ENCODE data around the gene RPS21.

RPS21 gene

GRCh38 chr20:62386383-62387218 is at the start of gene RPS21:
Gene RPS21, plus strand, starts transcription at chr20:62387103. Its CDS starts 236 bp downstream, at chr20:62387339.
- no peaks in the 10 kb centered on the region for H3K27me3 Mint-ChIP-seq

GRCh38 chr20:62337558-62338293 is 49.2 kb upstream of the RPS21 start:
- no peaks in the 10 kb centered on the region for H3K4me1 Mint-ChIP-seq (ENCODE audit: low read depth)
- H3K4me3 Mint-ChIP-seq = no peak overlapping the region
- H3K36me3 Mint-ChIP-seq = no peaks in the 10 kb centered on the region
- no peak overlapping the region for H3K27ac Mint-ChIP-seq
- H3K27me3 Mint-ChIP-seq = peaks cover 6% of the 10 kb centered on the region
- H3K9me3 Mint-ChIP-seq (ENCODE audit: low read depth) = no peaks in the 10 kb centered on the region

More at GRCh38 chr20:62386383-62387218, at the start of gene RPS21:
- peaks cover 39% of the 10 kb centered on the region for H3K4me1 Mint-ChIP-seq (ENCODE audit: low read depth)
- H3K36me3 Mint-ChIP-seq = peaks cover 14% of the 10 kb centered on the region
- peak within 1 kb of the TSS; percentile 96 for H3K4me3 Mint-ChIP-seq
- peaks cover 4% of the 10 kb centered on the region for H3K9me3 Mint-ChIP-seq (ENCODE audit: low read depth)
- peak within 1 kb of the TSS; percentile 93 for H3K27ac Mint-ChIP-seq

GRCh38 chr20:62338294-62338620 is 48.6 kb upstream of the RPS21 start:
- H3K4me3 Mint-ChIP-seq = no peak overlapping the region
- no peaks in the 10 kb centered on the region for H3K36me3 Mint-ChIP-seq
- no peak overlapping the region for H3K27ac Mint-ChIP-seq
- no peaks in the 10 kb centered on the region for H3K4me1 Mint-ChIP-seq (ENCODE audit: low read depth)
- H3K27me3 Mint-ChIP-seq = peaks cover 6% of the 10 kb centered on the region
- H3K9me3 Mint-ChIP-seq (ENCODE audit: low read depth) = no peaks in the 10 kb centered on the region

- H3K9me3 Mint-ChIP-seq (ENCODE audit: low read depth) = no peaks in the 10 kb centered on the region
- no peak overlapping the region for H3K27ac Mint-ChIP-seq
- no peak overlapping the region for H3K4me3 Mint-ChIP-seq
- no peaks in the 10 kb centered on the region for H3K4me1 Mint-ChIP-seq (ENCODE audit: low read depth)
- peaks cover 6% of the 10 kb centered on the region for H3K27me3 Mint-ChIP-seq
- H3K36me3 Mint-ChIP-seq = no peaks in the 10 kb centered on the region
Measured at GRCh38 chr20:62339647-62340062, 47.2 kb upstream of the RPS21 start.

GRCh38 chr20:62342910-62343309 is 44.0 kb upstream of the RPS21 start:
- no peaks in the 10 kb centered on the region for H3K9me3 Mint-ChIP-seq (ENCODE audit: low read depth)
- no peak overlapping the region for H3K4me3 Mint-ChIP-seq
- peaks cover 6% of the 10 kb centered on the region for H3K27me3 Mint-ChIP-seq
- no peaks in the 10 kb centered on the region for H3K36me3 Mint-ChIP-seq
- no peaks in the 10 kb centered on the region for H3K4me1 Mint-ChIP-seq (ENCODE audit: low read depth)
- no peak overlapping the region for H3K27ac Mint-ChIP-seq

- Mint-ChIP-seq H3K4me1 (ENCODE audit: low read depth) (no peaks in the 10 kb centered on the region), H3K27ac (no peak overlapping the region), H3K9me3 (ENCODE audit: low read depth) (no peaks in the 10 kb centered on the region), H3K36me3 (peaks cover 2% of the 10 kb centered on the region), H3K4me3 (no peak overlapping the region), H3K27me3 (peaks cover 6% of the 10 kb centered on the region)
Measured at GRCh38 chr20:62344092-62344491, 42.8 kb upstream of the RPS21 start.

GRCh38 chr20:62344782-62345181 is 42.1 kb upstream of the RPS21 start:
- peaks cover 2% of the 10 kb centered on the region for H3K36me3 Mint-ChIP-seq
- no peak overlapping the region for H3K4me3 Mint-ChIP-seq
- H3K9me3 Mint-ChIP-seq (ENCODE audit: low read depth) = no peaks in the 10 kb centered on the region
- H3K27ac Mint-ChIP-seq = no peak overlapping the region
- H3K27me3 Mint-ChIP-seq = peaks cover 3% of the 10 kb centered on the region
- H3K4me1 Mint-ChIP-seq (ENCODE audit: low read depth) = no peaks in the 10 kb centered on the region

- Mint-ChIP-seq H3K27ac (no peak overlapping the region), H3K4me3 (no peak overlapping the region), H3K9me3 (ENCODE audit: low read depth) (no peaks in the 10 kb centered on the region), H3K4me1 (ENCODE audit: low read depth) (no peaks in the 10 kb centered on the region), H3K27me3 (no peaks in the 10 kb centered on the region), H3K36me3 (peaks cover 2% of the 10 kb centered on the region)
Measured at GRCh38 chr20:62345681-62346370, 41.1 kb upstream of the RPS21 start.

GRCh38 chr20:62346398-62347150 is 40.3 kb upstream of the RPS21 start:
- H3K4me3 Mint-ChIP-seq = no peak overlapping the region
- H3K27ac Mint-ChIP-seq = no peak overlapping the region
- no peaks in the 10 kb centered on the region for H3K9me3 Mint-ChIP-seq (ENCODE audit: low read depth)
- no peaks in the 10 kb centered on the region for H3K27me3 Mint-ChIP-seq
- H3K4me1 Mint-ChIP-seq (ENCODE audit: low read depth) = no peaks in the 10 kb centered on the region
- peaks cover 2% of the 10 kb centered on the region for H3K36me3 Mint-ChIP-seq

- Mint-ChIP-seq H3K4me1 (ENCODE audit: low read depth) (no peaks in the 10 kb centered on the region), H3K27ac (no peak overlapping the region), H3K36me3 (peaks cover 2% of the 10 kb centered on the region), H3K9me3 (ENCODE audit: low read depth) (no peaks in the 10 kb centered on the region), H3K4me3 (no peak overlapping the region), H3K27me3 (no peaks in the 10 kb centered on the region)
Measured at GRCh38 chr20:62347151-62347404, 39.8 kb upstream of the RPS21 start.

- no peaks in the 10 kb centered on the region for H3K9me3 Mint-ChIP-seq (ENCODE audit: low read depth)
- no peak overlapping the region for H3K27ac Mint-ChIP-seq
- H3K27me3 Mint-ChIP-seq = no peaks in the 10 kb centered on the region
- no peaks in the 10 kb centered on the region for H3K4me1 Mint-ChIP-seq (ENCODE audit: low read depth)
- peaks cover 2% of the 10 kb centered on the region for H3K36me3 Mint-ChIP-seq
- H3K4me3 Mint-ChIP-seq = no peak overlapping the region
Measured at GRCh38 chr20:62347445-62347844, 39.5 kb upstream of the RPS21 start.

GRCh38 chr20:62348604-62349003 is 38.3 kb upstream of the RPS21 start:
- Mint-ChIP-seq H3K27me3 (no peaks in the 10 kb centered on the region), H3K36me3 (peaks cover 2% of the 10 kb centered on the region), H3K27ac (no peak overlapping the region), H3K4me1 (ENCODE audit: low read depth) (no peaks in the 10 kb centered on the region), H3K4me3 (no peak overlapping the region), H3K9me3 (ENCODE audit: low read depth) (no peaks in the 10 kb centered on the region)

GRCh38 chr20:62349556-62350097 is 37.3 kb upstream of the RPS21 start:
- peak overlapping the region; percentile 54 for H3K27ac Mint-ChIP-seq

GRCh38 chr20:62350098-62350628 is 36.7 kb upstream of the RPS21 start:
- no peaks in the 10 kb centered on the region for H3K27me3 Mint-ChIP-seq
- H3K9me3 Mint-ChIP-seq (ENCODE audit: low read depth) = no peaks in the 10 kb centered on the region
- H3K27ac Mint-ChIP-seq = no peak overlapping the region
- H3K36me3 Mint-ChIP-seq = peaks cover 2% of the 10 kb centered on the region
- no peak overlapping the region for H3K4me3 Mint-ChIP-seq
- H3K4me1 Mint-ChIP-seq (ENCODE audit: low read depth) = no peaks in the 10 kb centered on the region

More at GRCh38 chr20:62349556-62350097, 37.3 kb upstream of the RPS21 start:
- peaks cover 2% of the 10 kb centered on the region for H3K36me3 Mint-ChIP-seq
- H3K4me3 Mint-ChIP-seq = no peak overlapping the region
- H3K4me1 Mint-ChIP-seq (ENCODE audit: low read depth) = no peaks in the 10 kb centered on the region
- H3K9me3 Mint-ChIP-seq (ENCODE audit: low read depth) = no peaks in the 10 kb centered on the region
- H3K27me3 Mint-ChIP-seq = no peaks in the 10 kb centered on the region

Measured in activated naive CD8-positive, alpha-beta T cell (primary cell).